K562 (cell line): Measurements from ENCODE around the gene VHLL. TPM values are rescaled to one million over a fixed set of nuclear protein-coding genes. Genes with fewer than 3 reads are reported as not detected.

Experiments used
- ATAC-seq: fragments of 200-7000 bp; cut with Tn5 transposase; 3 replicates; pipeline ENCODE4 v1.9.1; 2020; ENCODE audit warnings: moderate library complexity
- BruUV-seq: library from RNA; stranded (reverse); fragments of 400-500 nt; replicated peaks from 2 replicates; lab custom pipeline; 2021; lab: Mats Ljungman, UMichigan
- CTCF ChIA-PET: fragments of 300-600 bp; formaldehyde crosslinking; extraction: SDS; loops from one replicate; lab custom pipeline; 2021; ENCODE audit warnings: low intra/inter-chr PET ratio; lab: Yijun Ruan, JAX
- POLR2A ChIA-PET: fragments of 300-600, 350-650 bp; sonication (Branson Sonifier 250); formaldehyde crosslinking; extraction: SDS; loops from one replicate; lab custom pipeline; 2021; ENCODE audit warnings: antibody characterized with exemption, inconsistent platforms; lab: Yijun Ruan, JAX
- DNase-seq, 4 experiments: peaks; one replicate each; pipeline versions ENCODE4 v3.0.0 to v3.0.0-alpha.2; 2011 to 2018; ENCODE audit warnings: low spot score in 3 of 4, mixed read lengths in 3 of 4; ENCODE audit errors: extremely low read depth in 1 of 4
- FAIRE-seq: peaks from 2 replicates; lab custom pipeline; 2011; peaks lifted over from hg19 to GRCh38; lab: Jason Lieb, UNC
- H2AFZ ChIP-seq: 2 replicates; pipeline ENCODE4 v1.6.0; 2011; ENCODE audit warnings: low read depth, low read length, control low read depth, inconsistent platforms
- H3K27ac ChIP-seq: fragments of 200-600 bp; 3 replicates; pipeline ENCODE4 v1.8.0; 2011; ENCODE audit warnings: low read depth, mild to moderate bottlenecking, control low read depth, inconsistent platforms, low read length, moderate library complexity, mixed read lengths; ENCODE audit errors: extremely low read depth
- H3K27me3 ChIP-seq, 2 experiments: fragments of 300-600 bp in 1 of 2; 2 replicates in 1 of 2; 3 replicates in 1 of 2; pipeline versions ENCODE4 v1.6.0 to v1.8.0; 2011; ENCODE audit warnings: inconsistent platforms in 2 of 2, low read length in 2 of 2, mild to moderate bottlenecking in 1 of 2, mixed read lengths in 1 of 2, moderate library complexity in 1 of 2; ENCODE audit not compliant: control insufficient read depth in 2 of 2, insufficient read depth in 2 of 2
- H3K36me3 ChIP-seq: fragments of 300-600 bp; 3 replicates; pipeline ENCODE4 v1.8.0; 2011; ENCODE audit warnings: mild to moderate bottlenecking, low read length, inconsistent platforms; ENCODE audit not compliant: control insufficient read depth, insufficient read depth
- H3K4me1 ChIP-seq, 2 experiments: fragments of 200-600 bp in 1 of 2; replicated peaks in 1 of 2; 2 replicates in 1 of 2; 3 replicates in 1 of 2; pipeline versions ENCODE4 v1.5.1 to v1.8.0; 2011; ENCODE audit warnings: inconsistent platforms in 2 of 2, low read length in 2 of 2, mild to moderate bottlenecking in 1 of 2, mixed read lengths in 1 of 2, moderate library complexity in 1 of 2; ENCODE audit not compliant: control insufficient read depth in 2 of 2, insufficient read depth in 2 of 2
- H3K4me2 ChIP-seq: 2 replicates; pipeline ENCODE4 v1.6.1; 2011; ENCODE audit warnings: low read length, control low read depth, inconsistent platforms, mixed read lengths; ENCODE audit not compliant: insufficient read depth
- H3K4me3 ChIP-seq: fragments of 200-600 bp; sonication (generic), shearing (Covaris generic); 2 replicates; pipeline ENCODE4 v1.5.1; 2016; ENCODE audit warnings: control low read depth, inconsistent platforms
- H3K79me2 ChIP-seq: fragments of 200-600 bp; 3 replicates; pipeline ENCODE4 v1.8.0; 2011; ENCODE audit warnings: low read length, inconsistent platforms; ENCODE audit not compliant: control insufficient read depth, insufficient read depth
- H3K9ac ChIP-seq, 2 experiments: 2 replicates each; pipeline versions ENCODE4 v1.6.0 to v1.6.1; 2011; ENCODE audit warnings: low read depth in 2 of 2, low read length in 2 of 2, control low read depth in 1 of 2, inconsistent platforms in 1 of 2, mild to moderate bottlenecking in 1 of 2, mixed read lengths in 1 of 2; ENCODE audit not compliant: insufficient read depth in 1 of 2
- H3K9me1 ChIP-seq: one replicate; pipeline ENCODE4 v1.6.0; 2011; ENCODE audit warnings: inconsistent platforms, mild to moderate bottlenecking, low read length, moderate library complexity; ENCODE audit not compliant: control insufficient read depth, insufficient read depth
- H3K9me3 ChIP-seq: replicated peaks from 2 replicates; pipeline ENCODE4 v1.5.1; 2011; ENCODE audit warnings: low read depth, low read length, inconsistent platforms; ENCODE audit not compliant: control insufficient read depth, insufficient read depth
- H4K20me1 ChIP-seq: replicated peaks from 2 replicates; pipeline ENCODE4 v1.6.1; 2011; ENCODE audit warnings: low read length, inconsistent platforms, mixed read lengths; ENCODE audit not compliant: control insufficient read depth, insufficient read depth
- MAX ChIP-seq: sonication (generic); formaldehyde crosslinking; IDR thresholded peaks from 2 replicates; pipeline ENCODE4 v1.9.0; 2022; ENCODE audit warnings: mild to moderate bottlenecking, missing genetic modification reagents
- RCOR1 ChIP-seq, 2 experiments: IDR thresholded peaks; 2 replicates each; pipeline ENCODE4 v1.6.1; 2012; ENCODE audit warnings: low read depth in 2 of 2, low read length in 2 of 2, borderline replicate concordance in 1 of 2, improper control_type of control experiment in 1 of 2
- ZNF609 ChIP-seq: sonication (generic); formaldehyde crosslinking; IDR thresholded peaks from 2 replicates; pipeline ENCODE4 v1.8.1; 2023; ENCODE audit warnings: missing genetic modification reagents, mild to moderate bottlenecking, borderline replicate concordance
- ZNF707 ChIP-seq: fragments of 250-450 bp; sonication (Bioruptor Pico); conservative IDR thresholded peaks from 2 replicates; pipeline ENCODE4 v1.8.0; 2022; ENCODE audit warnings: inconsistent platforms, mild to moderate bottlenecking, moderate library complexity
- WGBS: fragments of 100-300 bp; shearing (Covaris generic); methylation state at CpG from one replicate; pipeline ENCODE4 v1.1.6; 2016; ENCODE audit warnings: low coverage, mixed read lengths; ENCODE audit not compliant: insufficient coverage; ENCODE audit errors: missing lambda C conversion rate; 5-methylcytosine and 5-hydroxymethylcytosine counted together
- in situ Hi-C: fragments of 300-500 bp; cut with MboI; formaldehyde crosslinking; loops from 4 replicates; pipeline ENCODE4 v1.15.0; 2018; ENCODE audit warnings: inconsistent platforms, mixed read lengths
- intact Hi-C: fragments of 100-400 bp; cut with micrococcal nuclease; formaldehyde crosslinking; loops from 2 replicates; pipeline ENCODE4 v1.14.2; 2022
- polyA plus RNA-seq, 8 experiments: library from polyadenylated mRNA; depleted of rRNA in 4 of 8; stranded (reverse) in 5 of 8; unstranded in 3 of 8; fragments of >200 nt; fragmentation: Nextera tagmentation in 2 of 8; fragmentation: Illumina TruSeq in 1 of 8; extraction: Ambion mirVana in 2 of 8; extraction: Trizol in 1 of 8; gene quantifications; 2 replicates each; pipeline versions ENCODE4 v1.2.1 to v1.2.3, GENCODE V29; 2011 to 2014; ENCODE audit warnings: inconsistent platforms in 1 of 8, missing spikeins in 1 of 8
- total RNA-seq, 7 experiments: library from RNA; depleted of rRNA in 6 of 7; stranded (reverse); fragments of >200 nt in 6 of 7; fragmentation: Illumina TruSeq in 2 of 7; extraction: Trizol in 2 of 7; gene quantifications; 2 replicates each; pipeline versions ENCODE4 v1.2.1 to v1.2.3, GENCODE V29; 2011 to 2021; ENCODE audit warnings: low replicate concordance in 1 of 7

Gene VHLL
- total and polyA plus RNA-seq, 9 of the 15 experiments (the other 6 are each of a cell fraction or from before 2014, with no cell fraction given) = not detected

GRCh38 chr1:156257711-156258110, 41.4 kb downstream of the VHLL start:
- Histone ChIP-seq H3K9ac (peak overlapping the region in 1 of 2 experiments; percentile 61; a peak in 1 of 4 replicates), H3K36me3 (peaks cover 86% of the 10 kb centered on the region), H3K79me2 (no peaks in the 10 kb centered on the region)
- TF ChIP-seq ZNF609 (CRISPR knock-in tag) (no peak), ZNF707 (no peak), RCOR1 (IDR thresholded peaks at IDR 0.05; ENCODE audit: borderline replicate concordance in 1 of 2, low read depth in 2 of 2, low read length in 2 of 2) (no peak), MAX (no peak)
- TF ChIP-seq, all 486 proteins: peak for 0
- FAIRE-seq = no peak
- ATAC-seq = no peak
- no peaks in the 10 kb centered on the region for H3K9me1 ChIP-seq
- in situ Hi-C loops (no loop called here), intact Hi-C loops (no loop called here)
- H3K9me3 ChIP-seq = no peaks in the 10 kb centered on the region
- H3K4me3 ChIP-seq = no peak overlapping the region
- no peak overlapping the region for H3K4me2 ChIP-seq
- BruUV-seq = no TSS peak
- ChIA-PET POLR2A (interaction anchor here (0.6 to 1.8 kb wide), 5 partner anchors 11 to 212 kb away, joined by 3 to 6 read pairs (median 4); partner anchors contain the start of genes SMG5 and TMEM79), CTCF (no interaction called here)
- H4K20me1 ChIP-seq = no peaks in the 10 kb centered on the region
- 69% methylated on average over 2 of the region's 2 CpGs for WGBS
- peak overlapping the region; percentile 59; the same call in 2 of the 3 replicates for H3K27ac ChIP-seq
- H3K27me3 ChIP-seq = no peaks in the 10 kb centered on the region
- H3K4me1 ChIP-seq = peaks cover 10 to 13% of the 10 kb centered on the region in 2 experiments; a peak in 4 of 5 replicates
- DNase-seq = no peak
- no peak overlapping the region for H2AFZ ChIP-seq
